ENCODE data around the gene RAPGEF2. TPM values are rescaled to one million over a fixed set of nuclear protein-coding genes. Genes with fewer than 3 reads are reported as not detected.

The RAPGEF2 gene
- total RNA-seq, 4 donors from 2014 or later = 47.2 to 105 (median 50.2) TPM

DNA sequence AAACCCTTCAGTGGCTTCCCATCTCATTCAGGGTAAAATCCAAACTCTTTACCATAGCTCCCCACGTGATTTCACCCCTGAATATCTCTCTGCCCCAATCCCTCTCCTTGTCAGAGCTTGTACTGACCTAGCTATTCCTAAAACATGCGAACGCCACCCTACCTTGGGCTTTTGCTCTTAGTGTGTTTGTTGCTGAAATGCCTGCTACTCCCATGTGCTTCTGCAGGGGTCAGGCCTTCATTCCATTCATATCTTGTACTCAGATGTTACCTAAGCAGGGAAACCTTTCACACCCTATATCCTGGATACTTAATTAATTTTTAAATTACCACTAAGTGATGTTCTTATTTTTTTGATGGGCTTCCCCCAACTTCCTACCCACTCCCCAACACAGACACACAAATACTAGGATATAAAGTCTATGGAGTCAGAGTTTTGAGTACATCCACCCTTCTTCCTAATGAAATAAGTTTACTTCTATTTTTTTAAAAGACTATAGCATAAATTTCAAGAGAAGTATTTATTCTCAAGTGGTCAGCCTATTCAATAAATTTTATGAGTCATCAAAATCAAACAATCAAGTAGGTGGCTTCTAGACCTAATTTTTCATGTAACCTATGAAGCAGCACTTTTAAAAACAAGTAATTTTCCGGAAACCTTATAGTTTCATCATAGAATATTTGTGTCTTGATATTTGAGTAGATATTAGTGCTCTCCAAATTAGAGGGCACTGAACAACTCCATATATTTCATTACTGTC lies 189.4 kb downstream of the RAPGEF2 start:
- ATAC-seq (ENCODE audit: low FRiP score) (no peak), DNase-seq (ENCODE audit: low spot score) (no peak)
- TF ChIP-seq, protein P1, sequence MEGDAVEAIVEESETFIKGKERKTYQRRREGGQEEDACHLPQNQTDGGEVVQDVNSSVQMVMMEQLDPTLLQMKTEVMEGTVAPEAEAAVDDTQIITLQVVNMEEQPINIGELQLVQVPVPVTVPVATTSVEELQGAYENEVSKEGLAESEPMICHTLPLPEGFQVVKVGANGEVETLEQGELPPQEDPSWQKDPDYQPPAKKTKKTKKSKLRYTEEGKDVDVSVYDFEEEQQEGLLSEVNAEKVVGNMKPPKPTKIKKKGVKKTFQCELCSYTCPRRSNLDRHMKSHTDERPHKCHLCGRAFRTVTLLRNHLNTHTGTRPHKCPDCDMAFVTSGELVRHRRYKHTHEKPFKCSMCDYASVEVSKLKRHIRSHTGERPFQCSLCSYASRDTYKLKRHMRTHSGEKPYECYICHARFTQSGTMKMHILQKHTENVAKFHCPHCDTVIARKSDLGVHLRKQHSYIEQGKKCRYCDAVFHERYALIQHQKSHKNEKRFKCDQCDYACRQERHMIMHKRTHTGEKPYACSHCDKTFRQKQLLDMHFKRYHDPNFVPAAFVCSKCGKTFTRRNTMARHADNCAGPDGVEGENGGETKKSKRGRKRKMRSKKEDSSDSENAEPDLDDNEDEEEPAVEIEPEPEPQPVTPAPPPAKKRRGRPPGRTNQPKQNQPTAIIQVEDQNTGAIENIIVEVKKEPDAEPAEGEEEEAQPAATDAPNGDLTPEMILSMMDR (IDR thresholded peaks at IDR 0.05) = no peak

GRCh38 chr4:159293811-159294515 lies 191.1 kb downstream of the RAPGEF2 start:
- ATAC-seq (ENCODE audit: low FRiP score) = no peak

DNA sequence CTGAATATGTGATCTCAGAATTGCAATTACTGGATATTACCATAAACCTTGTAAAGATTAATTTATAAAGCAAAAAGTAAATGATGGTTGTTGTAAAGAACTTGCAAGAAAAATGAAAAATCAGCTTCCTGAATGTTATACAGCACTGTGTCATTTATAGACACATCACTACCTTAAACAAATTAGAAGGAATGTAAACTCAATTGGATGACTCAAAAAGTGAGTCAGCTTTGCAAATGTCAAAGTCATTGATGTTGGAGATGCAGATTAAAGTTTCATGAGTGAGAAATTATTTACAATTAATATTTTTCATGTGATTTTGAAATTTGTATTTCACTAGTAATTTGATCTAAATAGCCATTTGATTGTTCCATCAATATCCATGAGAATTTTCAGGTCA lies 193.2 kb downstream of the RAPGEF2 start:
- DNase-seq (ENCODE audit: low spot score) = no peak
- no peak for ATAC-seq (ENCODE audit: low FRiP score)
- TF ChIP-seq, protein P1 (IDR thresholded peaks at IDR 0.05) = no peak

More at GRCh38 chr4:159293811-159294515, 191.1 kb downstream of the RAPGEF2 start:
- no peak for DNase-seq (ENCODE audit: low spot score)
- TF ChIP-seq, protein P1 (IDR thresholded peaks at IDR 0.05) = no peak

DNA sequence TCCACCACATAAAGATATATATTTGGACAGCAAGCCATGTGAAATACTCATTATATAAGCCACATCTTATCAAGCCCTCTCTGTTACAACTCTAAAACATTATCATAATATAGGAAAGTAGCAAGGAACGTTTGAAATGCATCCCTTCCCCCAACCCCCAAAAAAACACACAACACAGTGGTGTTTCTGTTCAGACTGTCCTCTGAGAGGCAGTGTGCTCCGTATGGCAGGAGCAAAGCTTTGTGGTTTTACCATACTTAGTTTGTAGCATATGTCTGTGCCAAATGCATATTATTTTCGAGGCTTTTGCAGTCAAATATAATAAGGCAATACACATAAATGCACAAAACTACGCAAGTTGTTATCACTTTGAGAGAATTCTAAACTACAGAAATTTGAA lies 194.2 kb downstream of the RAPGEF2 start:
- ATAC-seq (ENCODE audit: low FRiP score) = no peak
- no peak for DNase-seq (ENCODE audit: low spot score)
- TF ChIP-seq, protein P1 (IDR thresholded peaks at IDR 0.05) = no peak

- ATAC-seq (ENCODE audit: low FRiP score) (peak; percentile 54), DNase-seq (ENCODE audit: low spot score) (no peak)
- TF ChIP-seq, protein P1 (IDR thresholded peaks at IDR 0.05) = no peak
Measured at GRCh38 chr4:159298502-159298901, 195.6 kb downstream of the RAPGEF2 start.

- no peak for ATAC-seq (ENCODE audit: low FRiP score)
- no peak for DNase-seq (ENCODE audit: low spot score)
Measured at GRCh38 chr4:159303435-159303834, 200.6 kb downstream of the RAPGEF2 start.

More at GRCh38 chr4:159303435-159303834, 200.6 kb downstream of the RAPGEF2 start:
- TF ChIP-seq, protein P1 (IDR thresholded peaks at IDR 0.05) = no peak
